ENCODE measurements around the gene CMAS. TPM values are rescaled to one million over a fixed set of nuclear protein-coding genes. Genes with fewer than 3 reads are reported as not detected.

The CMAS gene
- total and polyA plus RNA-seq, 4 donors, result 26.0 to 62.1 (median 38.3) TPM

DNA sequence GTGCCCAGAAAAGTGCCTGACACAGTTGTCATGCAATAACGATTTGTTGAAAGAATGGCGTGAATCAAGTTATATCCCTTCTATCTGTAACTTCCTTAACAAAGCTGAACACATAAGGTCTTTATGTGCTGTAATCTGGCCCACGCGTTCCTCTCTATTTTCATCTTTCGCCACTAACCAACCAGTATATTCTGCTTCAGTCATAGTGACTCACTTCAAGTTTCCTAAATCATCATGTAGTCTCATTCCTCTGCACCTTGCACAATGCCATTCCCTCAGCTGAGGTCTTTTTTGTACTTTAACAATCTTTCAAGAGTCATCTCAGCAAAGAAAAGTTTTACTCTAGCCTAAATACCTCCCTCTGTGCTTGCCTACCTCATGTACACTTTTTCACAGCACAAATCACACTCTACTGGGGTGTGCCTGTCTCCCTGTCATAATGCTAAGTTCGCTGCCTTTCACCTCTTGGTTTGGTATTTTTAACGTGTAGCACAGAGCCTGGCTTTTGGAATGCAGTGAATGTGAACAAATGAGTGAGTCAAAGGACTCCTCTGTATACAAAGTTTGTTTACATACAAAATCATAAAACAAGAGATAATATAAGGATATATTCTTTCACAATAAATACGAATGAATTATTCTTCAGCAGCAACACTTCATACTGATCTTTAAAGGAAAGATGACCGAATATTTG is 2.9 kb upstream of the CMAS start:
- TF ChIP-seq TAF1 (conservative IDR thresholded peaks at IDR 0.05) (no peak), FOXA1 (IDR thresholded peaks at IDR 0.05) (no peak), EGR1 (IDR thresholded peaks at IDR 0.05; ENCODE audit: low read depth in 2 of 2) (no peak), GABPA (IDR thresholded peaks at IDR 0.05 in 1 of 2, conservative IDR thresholded peaks at IDR 0.05 in 1 of 2) (no peak), ZBTB33 (IDR thresholded peaks at IDR 0.05) (no peak), YY1 (IDR thresholded peaks at IDR 0.05) (no peak), JUND (IDR thresholded peaks at IDR 0.05) (no peak), RXRA (IDR thresholded peaks at IDR 0.05) (no peak), RAD21 (IDR thresholded peaks at IDR 0.05) (no peak), HNF4A (conservative IDR thresholded peaks at IDR 0.05) (no peak)
- TF ChIP-seq, protein P1, sequence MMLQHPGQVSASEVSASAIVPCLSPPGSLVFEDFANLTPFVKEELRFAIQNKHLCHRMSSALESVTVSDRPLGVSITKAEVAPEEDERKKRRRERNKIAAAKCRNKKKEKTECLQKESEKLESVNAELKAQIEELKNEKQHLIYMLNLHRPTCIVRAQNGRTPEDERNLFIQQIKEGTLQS (IDR thresholded peaks at IDR 0.05), result no peak
- no peak for DNase-seq (ENCODE audit: low spot score)
- 81% methylated on average over 9 of the region's 9 CpGs for WGBS
- Histone ChIP-seq H3K9ac (ENCODE audit: low read depth in 1 of 2, low read length in 2 of 2) (no peak overlapping the region), H3K4me1 (ENCODE audit: control insufficient read depth in 4 of 4, insufficient read depth in 4 of 4, low read length in 3 of 4) (peaks cover 0 to 14% (median 10%) of the 10 kb centered on the region in 4 donors), H3K27ac (ENCODE audit: low read depth in 1 of 2, low read length in 2 of 2) (no peak overlapping the region), H3K4me3 (ENCODE audit: low read depth in 1 of 3, low read length in 3 of 3) (no peak overlapping the region), H3K36me3 (ENCODE audit: control insufficient read depth in 4 of 4, insufficient read depth in 3 of 4, low read depth in 1 of 4, low read length in 3 of 4) (no peaks in the 10 kb centered on the region), H3K9me3 (ENCODE audit: control insufficient read depth in 4 of 4, low read length in 3 of 4) (no peaks in the 10 kb centered on the region), H3K27me3 (ENCODE audit: control insufficient read depth in 4 of 4, insufficient read depth in 4 of 4, low read length in 3 of 4) (no peaks in the 10 kb centered on the region)

DNA sequence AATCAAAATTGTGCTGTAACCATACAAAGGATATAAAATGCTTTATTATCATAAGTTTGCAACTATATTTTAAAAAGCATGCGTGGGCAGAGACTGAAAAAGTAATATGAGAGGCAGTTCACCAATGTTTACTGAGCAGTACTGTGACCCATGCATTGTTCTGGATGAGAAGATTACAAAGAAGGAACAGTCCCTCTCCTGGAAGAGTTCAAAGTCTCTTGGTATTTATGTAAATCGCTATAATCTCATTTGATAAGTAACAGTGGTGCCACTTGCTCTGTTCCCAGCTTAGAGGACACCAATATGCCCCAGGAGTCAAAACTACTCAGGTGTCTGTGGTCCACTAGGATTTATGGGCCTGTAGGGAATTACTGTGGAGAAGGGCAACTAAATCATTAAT is 2.1 kb upstream of the CMAS start:
- 73% methylated on average over 2 of the region's 2 CpGs for WGBS
- Histone ChIP-seq H3K4me1 (ENCODE audit: control insufficient read depth in 4 of 4, insufficient read depth in 4 of 4, low read length in 3 of 4) (peaks cover 2 to 22% (median 18%) of the 10 kb centered on the region in 4 donors), H3K4me3 (ENCODE audit: low read depth in 1 of 3, low read length in 3 of 3) (no peak overlapping the region), H3K27ac (ENCODE audit: low read depth in 1 of 2, low read length in 2 of 2) (no peak overlapping the region), H3K9me3 (ENCODE audit: control insufficient read depth in 4 of 4, low read length in 3 of 4) (no peaks in the 10 kb centered on the region), H3K27me3 (ENCODE audit: control insufficient read depth in 4 of 4, insufficient read depth in 4 of 4, low read length in 3 of 4) (no peaks in the 10 kb centered on the region), H3K36me3 (ENCODE audit: control insufficient read depth in 4 of 4, insufficient read depth in 3 of 4, low read depth in 1 of 4, low read length in 3 of 4) (no peaks in the 10 kb centered on the region), H3K9ac (ENCODE audit: low read depth in 1 of 2, low read length in 2 of 2) (no peak overlapping the region)
- DNase-seq (ENCODE audit: low spot score), result no peak
- no peak for TF ChIP-seq EGR1 (IDR thresholded peaks at IDR 0.05; ENCODE audit: low read depth in 2 of 2)
- no peak for TF ChIP-seq RAD21 (IDR thresholded peaks at IDR 0.05)
- no peak for TF ChIP-seq GABPA (IDR thresholded peaks at IDR 0.05 in 1 of 2, conservative IDR thresholded peaks at IDR 0.05 in 1 of 2)
- no peak for TF ChIP-seq JUND (IDR thresholded peaks at IDR 0.05)
- TF ChIP-seq FOXA2 (IDR thresholded peaks at IDR 0.05), result no peak
- TF ChIP-seq FOXA1 (IDR thresholded peaks at IDR 0.05), result no peak
- TF ChIP-seq ZBTB33 (IDR thresholded peaks at IDR 0.05), result no peak
- TF ChIP-seq, protein P2, sequence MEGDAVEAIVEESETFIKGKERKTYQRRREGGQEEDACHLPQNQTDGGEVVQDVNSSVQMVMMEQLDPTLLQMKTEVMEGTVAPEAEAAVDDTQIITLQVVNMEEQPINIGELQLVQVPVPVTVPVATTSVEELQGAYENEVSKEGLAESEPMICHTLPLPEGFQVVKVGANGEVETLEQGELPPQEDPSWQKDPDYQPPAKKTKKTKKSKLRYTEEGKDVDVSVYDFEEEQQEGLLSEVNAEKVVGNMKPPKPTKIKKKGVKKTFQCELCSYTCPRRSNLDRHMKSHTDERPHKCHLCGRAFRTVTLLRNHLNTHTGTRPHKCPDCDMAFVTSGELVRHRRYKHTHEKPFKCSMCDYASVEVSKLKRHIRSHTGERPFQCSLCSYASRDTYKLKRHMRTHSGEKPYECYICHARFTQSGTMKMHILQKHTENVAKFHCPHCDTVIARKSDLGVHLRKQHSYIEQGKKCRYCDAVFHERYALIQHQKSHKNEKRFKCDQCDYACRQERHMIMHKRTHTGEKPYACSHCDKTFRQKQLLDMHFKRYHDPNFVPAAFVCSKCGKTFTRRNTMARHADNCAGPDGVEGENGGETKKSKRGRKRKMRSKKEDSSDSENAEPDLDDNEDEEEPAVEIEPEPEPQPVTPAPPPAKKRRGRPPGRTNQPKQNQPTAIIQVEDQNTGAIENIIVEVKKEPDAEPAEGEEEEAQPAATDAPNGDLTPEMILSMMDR (IDR thresholded peaks at IDR 0.05; ENCODE audit: low read depth, low read length, missing input control), result no peak
- TF ChIP-seq NR2F2 (IDR thresholded peaks at IDR 0.05), result no peak
- no peak for TF ChIP-seq REST (IDR thresholded peaks at IDR 0.05)
- TF ChIP-seq, protein P1 (IDR thresholded peaks at IDR 0.05), result no peak
- no peak for TF ChIP-seq TAF1 (conservative IDR thresholded peaks at IDR 0.05)

Data from liver (tissue), 9 donors.